IMR-90 (cell line): Measurements from ENCODE around the gene PCED1B. TPM values are rescaled to one million over a fixed set of nuclear protein-coding genes. Genes with fewer than 3 reads are reported as not detected.

ENCODE experiments used
- ATAC-seq: fragments of 200-7000 bp; cut with Tn5 transposase; 2 replicates; pipeline ENCODE4 v1.9.1; 2020; ENCODE audit warnings: low read depth, mild to moderate bottlenecking, moderate library complexity
- BruUV-seq: library from RNA; stranded (reverse); fragments of 400-500 nt; replicated peaks from 2 replicates; lab custom pipeline; 2021; lab: Mats Ljungman, UMichigan
- CTCF ChIA-PET: fragments of 300-600 bp; formaldehyde crosslinking; extraction: SDS; loops from one replicate; lab custom pipeline; 2021; ENCODE audit warnings: antibody characterized with exemption; lab: Yijun Ruan, JAX
- POLR2A ChIA-PET: fragments of 300-600 bp; sonication (Branson Sonifier 250); formaldehyde crosslinking; loops from one replicate; lab custom pipeline; 2022; ENCODE audit warnings: antibody characterized with exemption; ENCODE audit not compliant: unreplicated experiment; lab: Charles Lee
- DNase-seq: peaks from one replicate; pipeline ENCODE4 v3.0.0; 2013
- H2AFZ ChIP-seq: replicated peaks from 2 replicates; pipeline ENCODE3; 2013; ENCODE audit warnings: low read length, mild to moderate bottlenecking; ENCODE audit not compliant: poor library complexity
- H2AK5ac ChIP-seq: 2 replicates; pipeline ENCODE4 v1.6.1; 2013; ENCODE audit warnings: low read depth, low read length, inconsistent platforms
- H2AK9ac ChIP-seq: replicated peaks from 2 replicates; pipeline ENCODE3; 2013; ENCODE audit warnings: mild to moderate bottlenecking, low read depth, low read length, moderate library complexity; ENCODE audit not compliant: poor library complexity
- H2BK120ac ChIP-seq: 2 replicates; pipeline ENCODE4 v1.6.1; 2013; ENCODE audit warnings: low read depth, low read length, inconsistent platforms
- H2BK15ac ChIP-seq: 3 replicates; pipeline ENCODE4 v1.6.1; 2013; ENCODE audit warnings: low read depth, low read length, inconsistent platforms
- H2BK20ac ChIP-seq: 2 replicates; pipeline ENCODE4 v1.6.1; 2013; ENCODE audit warnings: low read depth, mild to moderate bottlenecking, inconsistent platforms, low read length, moderate library complexity
- H2BK5ac ChIP-seq: 2 replicates; pipeline ENCODE4 v1.6.1; 2013; ENCODE audit warnings: mild to moderate bottlenecking, low read depth, low read length, inconsistent platforms; ENCODE audit not compliant: poor library complexity, severe bottlenecking
- H3K14ac ChIP-seq: replicated peaks from 2 replicates; pipeline ENCODE4 v1.6.1; 2013; ENCODE audit warnings: low read depth, low read length, inconsistent platforms
- H3K18ac ChIP-seq: 2 replicates; pipeline ENCODE4 v1.6.1; 2013; ENCODE audit warnings: low read depth, low read length, control low read depth
- H3K23ac ChIP-seq: 2 replicates; pipeline ENCODE4 v1.6.1; 2013; ENCODE audit warnings: low read depth, low read length, inconsistent platforms
- H3K27ac ChIP-seq: 2 replicates; pipeline ENCODE4 v1.5.1; 2013; ENCODE audit warnings: mild to moderate bottlenecking, control low read depth, low read length; ENCODE audit not compliant: insufficient read depth
- H3K27me3 ChIP-seq: 2 replicates; pipeline ENCODE4 v1.6.1; 2013; ENCODE audit warnings: low read length; ENCODE audit not compliant: control insufficient read depth, insufficient read depth
- H3K36me3 ChIP-seq: 2 replicates; pipeline ENCODE4 v1.6.1; 2013; ENCODE audit warnings: low read length, mixed read lengths; ENCODE audit not compliant: control insufficient read depth, insufficient read depth
- H3K4ac ChIP-seq: 2 replicates; pipeline ENCODE4 v1.6.1; 2013; ENCODE audit warnings: low read depth, low read length, inconsistent platforms
- H3K4me1 ChIP-seq: 2 replicates; pipeline ENCODE4 v1.6.1; 2013; ENCODE audit warnings: low read length, mixed read lengths; ENCODE audit not compliant: control insufficient read depth, insufficient read depth
- H3K4me2 ChIP-seq: 2 replicates; pipeline ENCODE4 v1.6.1; 2013; ENCODE audit warnings: low read depth, mild to moderate bottlenecking, control low read depth, low read length, moderate library complexity
- H3K4me3 ChIP-seq: 2 replicates; pipeline ENCODE4 v1.5.1; 2013; ENCODE audit warnings: low read depth, mild to moderate bottlenecking, control low read depth, low read length, moderate library complexity; ENCODE audit not compliant: insufficient read depth
- H3K56ac ChIP-seq: 2 replicates; pipeline ENCODE4 v1.6.1; 2013; ENCODE audit warnings: low read length, inconsistent platforms; ENCODE audit not compliant: insufficient read depth; ENCODE audit errors: extremely low read depth
- H3K79me1 ChIP-seq, 2 experiments: 2 replicates each; pipeline ENCODE4 v1.6.1; 2013; ENCODE audit warnings: low read length in 2 of 2, inconsistent platforms in 1 of 2, low read depth in 1 of 2
- H3K9ac ChIP-seq: 2 replicates; pipeline ENCODE4 v1.6.1; 2013; ENCODE audit warnings: low read depth, low read length, control low read depth
- H3K9me1 ChIP-seq: 2 replicates; pipeline ENCODE4 v1.6.1; 2013; ENCODE audit warnings: low read length, inconsistent platforms; ENCODE audit not compliant: insufficient read depth
- H3K9me3 ChIP-seq: 2 replicates; pipeline ENCODE4 v1.6.1; 2013; ENCODE audit warnings: low read length; ENCODE audit not compliant: control insufficient read depth, insufficient read depth
- H4K20me1 ChIP-seq: 2 replicates; pipeline ENCODE4 v1.6.1; 2013; ENCODE audit warnings: low read length, inconsistent platforms; ENCODE audit not compliant: insufficient read depth
- H4K5ac ChIP-seq: 2 replicates; pipeline ENCODE4 v1.6.1; 2013; ENCODE audit warnings: mild to moderate bottlenecking, low read depth, low read length, control low read depth
- H4K8ac ChIP-seq, 2 experiments: 2 replicates each; pipeline ENCODE4 v1.6.1; 2013; ENCODE audit warnings: low read depth in 2 of 2, low read length in 2 of 2, control low read depth in 1 of 2, inconsistent platforms in 1 of 2
- H4K91ac ChIP-seq: 2 replicates; pipeline ENCODE4 v1.6.1; 2013; ENCODE audit warnings: low read depth, low read length, inconsistent platforms; ENCODE audit not compliant: insufficient read depth
- CEBPB ChIP-seq: IDR thresholded peaks from 2 replicates; pipeline ENCODE4 v1.6.1; 2012; ENCODE audit warnings: low read depth, low read length, improper control_type of control experiment
- CHD1 ChIP-seq: IDR thresholded peaks from 2 replicates; pipeline ENCODE4 v1.6.1; 2012; ENCODE audit warnings: low read depth, low read length, improper control_type of control experiment
- ELK1 ChIP-seq: fragments of 150-350 bp; IDR thresholded peaks from 2 replicates; pipeline ENCODE4 v1.6.1; 2016; ENCODE audit warnings: low read depth, mild to moderate bottlenecking, low read length, moderate library complexity, borderline replicate concordance
- FOS ChIP-seq: fragments of 150-350 bp; IDR thresholded peaks from 2 replicates; pipeline ENCODE4 v1.6.1; 2016; ENCODE audit warnings: low read depth, low read length
- RCOR1 ChIP-seq: IDR thresholded peaks from 2 replicates; pipeline ENCODE4 v1.6.1; 2012; ENCODE audit warnings: mild to moderate bottlenecking, low read length, improper control_type of control experiment; ENCODE audit not compliant: insufficient replicate concordance
- WGBS, 2 experiments: methylation state at CpG; one replicate each; pipeline versions ENCODE4 v1.1.5 to v1.1.7; 2013; ENCODE audit warnings: missing lambda C conversion rate in 2 of 2; ENCODE audit not compliant: insufficient read length in 1 of 2; ENCODE audit errors: extremely low coverage in 2 of 2; 5-methylcytosine and 5-hydroxymethylcytosine counted together
- dilution Hi-C: fragments of 300-500 bp; cut with HindIII; formaldehyde crosslinking; loops from one replicate; pipeline ENCODE4 v1.14.3; 2018; ENCODE audit warnings: low sequenced_read_pairs; ENCODE audit not compliant: unreplicated experiment
- in situ Hi-C: fragments of 300-500 bp; cut with MboI; formaldehyde crosslinking; loops from 3 replicates; pipeline ENCODE4 v1.14.3; 2019; ENCODE audit warnings: low sequenced_read_pairs, inconsistent platforms, mixed read lengths
- intact Hi-C: fragments of 100-400 bp; cut with micrococcal nuclease; formaldehyde crosslinking; loops from 2 replicates; pipeline ENCODE4 v1.10.0; 2022
- polyA plus RNA-seq, 3 experiments: library from polyadenylated mRNA; depleted of rRNA; stranded (reverse); fragments of >200 nt; gene quantifications; 2 replicates each; pipeline ENCODE4 v1.2.3, GENCODE V29; 2012; ENCODE audit warnings: low replicate concordance in 1 of 3
- total RNA-seq: library from RNA; depleted of rRNA; stranded (reverse); fragments of >200 nt; gene quantifications from 2 replicates; pipeline ENCODE4 v1.2.3, GENCODE V29; 2012

The PCED1B gene
- total and polyA plus RNA-seq, 2 of the 4 experiments (the other 2 are of a cell fraction): 0.36 to 2.6 TPM

GRCh38 chr12:47085815-47086252 lies 6.4 kb downstream of the PCED1B start:
- CTCF ChIA-PET: no interaction called here
- H3K9me3 ChIP-seq: no peaks in the 10 kb centered on the region
- H3K18ac ChIP-seq: peak overlapping the region; percentile 34; the same call in 1 of the 2 replicates
- H3K36me3 ChIP-seq: no peaks in the 10 kb centered on the region
- DNase-seq: peak; percentile 77
- no peak overlapping the region; the same call in 1 of the 2 replicates for H3K27ac ChIP-seq
- no peak overlapping the region for H4K5ac ChIP-seq
- H3K56ac ChIP-seq: no peak overlapping the region
- H3K4ac ChIP-seq: peak overlapping the region; percentile 95
- H3K23ac ChIP-seq: peak overlapping the region; percentile 71
- H2BK120ac ChIP-seq: peak overlapping the region; percentile 89
- H3K79me1 ChIP-seq: peaks cover 2 to 49% of the 10 kb centered on the region in 2 experiments; a peak in 2 of 4 replicates
- 60% methylated on average over 2 of the region's 6 CpGs; no CpG with 5 or more reads in 1 of the 2 experiments for WGBS, 2 experiments
- no peak overlapping the region for H3K4me2 ChIP-seq
- H3K27me3 ChIP-seq: no peaks in the 10 kb centered on the region
- POLR2A ChIA-PET: no interaction called here
- peak overlapping the region; percentile 88; the same call in 1 of the 2 replicates for H2BK20ac ChIP-seq
- 0 out of 2 replicates have a peak overlapping the region, but pooled peaks have one; percentile 56 for H3K14ac ChIP-seq
- TF ChIP-seq FOS: peak; percentile 50; the same call in 1 of the 2 replicates
- TF ChIP-seq CHD1: no peak
- TF ChIP-seq ELK1: no peak
- peak; percentile 39; the same call in 1 of the 2 replicates for TF ChIP-seq CEBPB
- peak; percentile 42 for TF ChIP-seq RCOR1
- peak; percentile 41; the same call in 1 of the 2 replicates for ATAC-seq
- H4K91ac ChIP-seq: peak overlapping the region; percentile 82
- no peaks in the 10 kb centered on the region for H4K20me1 ChIP-seq
- peaks cover 14% of the 10 kb centered on the region for H3K4me1 ChIP-seq
- no TSS peak for BruUV-seq
- dilution Hi-C loops: no loop called here
- in situ Hi-C loops: no loop called here
- peaks cover 7% of the 10 kb centered on the region for H3K9me1 ChIP-seq
- H2BK5ac ChIP-seq: peak overlapping the region; percentile 80
- peak overlapping the region in 1 of 2 experiments; percentile 76; a peak in 1 of 4 replicates for H4K8ac ChIP-seq
- intact Hi-C loops: no loop called here
- peak overlapping the region; percentile 98; the same call in 1 of the 2 replicates for H2AK5ac ChIP-seq
- no peak overlapping the region for H2AFZ ChIP-seq
- H2BK15ac ChIP-seq: peak overlapping the region; percentile 97; the same call in 2 of the 3 replicates
- no peak overlapping the region for H3K9ac ChIP-seq
- no peak overlapping the region for H2AK9ac ChIP-seq
- H3K4me3 ChIP-seq: no peak overlapping the region
